ENCODE measurements around the gene DUSP15. TPM values are rescaled to one million over a fixed set of nuclear protein-coding genes. Genes with fewer than 3 reads are reported as not detected.
A peak's percentile ranks its signal among the peaks of the same experiment; 100 is the strongest.

The DUSP15 gene
- total RNA-seq, 1 experiment from 2014 or later = not detected

GRCh38 chr20:31835554-31835953 lies 34.8 kb downstream of the DUSP15 start:
- TF ChIP-seq CBX3 (IDR thresholded peaks at IDR 0.05; ENCODE audit: low read depth) = no peak
- no peak for TF ChIP-seq EZH2phosphoT487 (IDR thresholded peaks at IDR 0.05; ENCODE audit: borderline replicate concordance)
- TF ChIP-seq SP1 (IDR thresholded peaks at IDR 0.05; ENCODE audit: low read depth) = no peak
- no peak for TF ChIP-seq ATF3 (IDR thresholded peaks at IDR 0.05)
- no peak for TF ChIP-seq POLR2A (IDR thresholded peaks at IDR 0.05; ENCODE audit: borderline replicate concordance, extremely low read depth, insufficient read depth, insufficient read length)
- no peak for TF ChIP-seq MAX (IDR thresholded peaks at IDR 0.05)
- no peak for TF ChIP-seq CTCF (IDR thresholded peaks at IDR 0.05 in 2 of 3, conservative IDR thresholded peaks at IDR 0.05 in 1 of 3; ENCODE audit: borderline replicate concordance in 1 of 3, insufficient read depth in 1 of 3, low read depth in 2 of 3, low read length in 2 of 3)
- no peak for TF ChIP-seq ELF1 (IDR thresholded peaks at IDR 0.05; ENCODE audit: borderline replicate concordance, low read depth)
- TF ChIP-seq ZBTB33 (IDR thresholded peaks at IDR 0.05; ENCODE audit: extremely low read depth, insufficient replicate concordance, low read length) = no peak
- no peak for TF ChIP-seq YY1 (IDR thresholded peaks at IDR 0.05; ENCODE audit: extremely low read depth, insufficient replicate concordance, low read depth, low read length)
- TF ChIP-seq FOSL1 (IDR thresholded peaks at IDR 0.05; ENCODE audit: low read depth) = no peak
- TF ChIP-seq SRF (IDR thresholded peaks at IDR 0.05; ENCODE audit: low read depth) = no peak
- no peak for TF ChIP-seq SIN3A (IDR thresholded peaks at IDR 0.05; ENCODE audit: low read depth)
- Histone ChIP-seq H3K36me3 (ENCODE audit: control insufficient read depth in 1 of 2, insufficient read depth in 2 of 2, low read length in 2 of 2) (no peaks in the 10 kb centered on the region), H3K79me2 (ENCODE audit: insufficient read depth, low read length) (no peaks in the 10 kb centered on the region), H3K4me3 (replicated peaks in 1 of 2; ENCODE audit: low read depth in 1 of 2, low read length in 2 of 2) (no peak overlapping the region), H3K27ac (ENCODE audit: low read depth, low read length) (no peak overlapping the region; the same call in 1 of the 2 replicates), H3K9me3 (ENCODE audit: control insufficient read depth in 1 of 2, insufficient read depth in 1 of 2, low read depth in 1 of 2, low read length in 2 of 2) (no peaks in the 10 kb centered on the region), H3K9ac (ENCODE audit: low read length) (no peak overlapping the region), H3K4me2 (ENCODE audit: low read length) (peak overlapping the region; percentile 58), H3K4me1 (ENCODE audit: control insufficient read depth in 1 of 2, insufficient read depth in 2 of 2, low read length in 2 of 2) (peaks cover 15 to 40% of the 10 kb centered on the region in 2 experiments), H3K27me3 (ENCODE audit: insufficient read depth, low read length) (no peaks in the 10 kb centered on the region), H4K20me1 (ENCODE audit: insufficient read depth) (no peaks in the 10 kb centered on the region), H2AFZ (ENCODE audit: low read depth, low read length, poor library complexity, severe bottlenecking) (no peak overlapping the region), H3K9me2 (ENCODE audit: insufficient read depth) (no peaks in the 10 kb centered on the region)
- no TSS peak for BruUV-seq (replicated peaks)
- CTCF ChIA-PET = interaction anchor here (1.4 to 3.4 kb wide), 3 partner anchors 10 to 12 kb away, joined by 3 to 20 read pairs (median 10); partner anchors contain the start of gene FOXS1
- DNase-seq (ENCODE audit: low read depth, low spot score) = no peak
- ATAC-seq = peak; percentile 10; the same call in 1 of the 2 replicates
- RAD21 ChIA-PET (ENCODE audit: low non-redundant PET in 1 of 2, low total read pairs in 2 of 2, uncharacterized antibody in 2 of 2, unreplicated experiment in 2 of 2) = no interaction called here
- intact Hi-C loops (cut with micrococcal nuclease) = no loop called here
- POLR2A ChIA-PET = no interaction called here
